RPMI7951 (cell line): ENCODE measurements around the gene ITGA8. TPM values are rescaled to one million over a fixed set of nuclear protein-coding genes. Genes with fewer than 3 reads are reported as not detected.
"Not testable (repeated sequence)": the region's sequence is repeated elsewhere in the genome, so short reads cannot be mapped to it uniquely, and the experiment has no call there.

Source experiments
- DNase-seq: peaks from one replicate; pipeline ENCODE4 v3.0.0-alpha.2; 2012; ENCODE audit warnings: low read depth
- total RNA-seq: library from RNA; depleted of rRNA; stranded (reverse); fragments of >200 nt; shearing (Covaris generic); gene quantifications from 2 replicates; pipeline ENCODE4 v1.2.3, GENCODE V29; 2014

Gene ITGA8
- total RNA-seq, 1 experiment from 2014 or later, result 7.6 TPM

- DNase-seq, result no peak
Observed at GRCh38 chr10:15681076-15681475, 38.6 kb downstream of the ITGA8 start.

GRCh38 chr10:15678851-15679250 lies 40.9 kb downstream of the ITGA8 start:
- no peak for DNase-seq

DNA sequence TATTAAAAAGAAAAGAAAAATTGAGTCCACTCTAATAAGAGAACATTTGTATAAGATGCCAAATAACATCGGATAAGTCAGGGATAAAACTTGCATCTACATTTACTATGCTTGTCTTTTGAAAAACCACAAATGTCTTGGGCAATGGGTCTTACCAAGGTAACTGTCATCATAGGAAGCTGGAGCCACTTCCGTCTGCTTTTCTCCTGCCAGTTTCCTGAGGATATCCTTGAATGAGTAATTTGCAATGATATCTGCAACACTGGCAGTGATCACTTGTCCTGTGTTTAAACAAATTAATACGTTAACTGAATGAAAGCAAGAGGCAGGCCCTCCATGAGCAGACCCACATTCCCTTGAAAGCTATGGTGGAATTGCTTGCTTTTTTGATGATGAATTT lies 47.3 kb downstream of the ITGA8 start:
- peak; percentile 30 for DNase-seq

DNA sequence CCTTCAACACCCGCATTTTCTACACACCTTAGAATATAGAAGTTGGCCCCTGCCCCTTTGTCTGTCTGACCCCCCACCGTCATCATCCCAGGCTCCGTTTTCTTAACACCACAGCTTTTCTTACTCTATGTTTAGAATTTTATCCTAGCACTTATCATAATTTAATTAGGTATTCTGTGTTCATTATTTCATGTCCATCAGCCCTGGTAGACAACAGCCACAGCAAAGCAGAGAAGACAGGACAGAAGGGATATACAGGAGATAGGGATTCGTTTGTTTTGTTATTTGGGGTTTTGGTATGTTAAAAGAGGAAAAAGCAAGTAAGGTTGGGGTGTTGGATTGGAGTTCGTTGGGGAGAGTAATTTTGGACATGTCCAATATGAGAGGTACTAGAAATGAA lies 48.8 kb downstream of the ITGA8 start:
- DNase-seq, result no peak

- peak; percentile 37 for DNase-seq
Observed at GRCh38 chr10:15661574-15661973, 58.1 kb downstream of the ITGA8 start.

GRCh38 chr10:15660990-15661389 lies 58.7 kb downstream of the ITGA8 start:
- no peak for DNase-seq

DNA sequence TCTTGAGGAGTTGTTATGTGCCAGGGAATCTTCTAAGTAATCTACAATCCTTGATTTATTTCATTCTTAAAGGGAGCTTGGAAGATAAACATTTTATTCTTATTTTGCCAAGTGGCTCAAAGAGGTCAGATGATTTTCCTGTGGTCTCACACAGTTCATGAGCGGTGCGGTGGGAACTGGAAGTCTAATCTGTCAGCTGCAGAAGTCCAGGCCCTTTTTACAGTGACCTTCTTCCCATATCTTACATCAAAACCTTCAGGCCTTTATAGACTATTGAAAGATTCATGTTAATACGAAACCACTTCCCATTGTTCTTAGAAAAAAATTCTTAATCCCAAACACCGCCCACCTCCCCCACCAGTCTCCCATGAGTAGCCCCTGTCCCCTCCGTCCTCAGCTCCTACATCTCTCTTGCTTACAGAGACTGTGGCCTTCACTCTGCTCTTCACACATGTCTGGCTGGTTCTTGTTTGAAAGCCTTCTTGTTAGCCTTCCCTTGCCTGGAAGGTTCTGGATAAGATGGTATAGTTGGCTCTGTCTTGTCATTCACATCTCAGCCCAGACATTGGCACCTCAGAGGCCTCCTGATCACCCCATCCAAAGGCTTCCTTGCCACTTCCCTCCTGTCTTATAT lies 61.5 kb downstream of the ITGA8 start:
- DNase-seq, result no peak

DNA sequence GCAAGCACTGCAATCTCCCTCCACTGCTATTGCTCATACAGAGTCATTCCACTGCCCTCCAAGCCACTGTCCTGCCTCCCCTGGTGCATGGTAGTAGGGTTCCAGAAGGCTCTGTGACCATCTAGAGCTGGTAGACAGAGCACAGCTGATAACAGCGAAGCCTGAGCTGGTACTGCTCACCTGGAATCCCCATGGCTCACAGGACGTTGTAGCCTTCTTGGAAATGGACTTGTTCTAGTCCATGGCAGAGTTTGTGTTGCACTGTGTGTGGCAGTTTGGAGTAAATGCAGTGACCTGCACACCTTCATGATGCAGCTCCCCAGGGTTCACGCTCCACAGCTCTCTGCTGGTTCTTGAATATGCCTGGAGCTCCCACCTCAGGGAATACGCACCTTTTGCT lies 67.0 kb downstream of the ITGA8 start:
- DNase-seq, result no peak

DNA sequence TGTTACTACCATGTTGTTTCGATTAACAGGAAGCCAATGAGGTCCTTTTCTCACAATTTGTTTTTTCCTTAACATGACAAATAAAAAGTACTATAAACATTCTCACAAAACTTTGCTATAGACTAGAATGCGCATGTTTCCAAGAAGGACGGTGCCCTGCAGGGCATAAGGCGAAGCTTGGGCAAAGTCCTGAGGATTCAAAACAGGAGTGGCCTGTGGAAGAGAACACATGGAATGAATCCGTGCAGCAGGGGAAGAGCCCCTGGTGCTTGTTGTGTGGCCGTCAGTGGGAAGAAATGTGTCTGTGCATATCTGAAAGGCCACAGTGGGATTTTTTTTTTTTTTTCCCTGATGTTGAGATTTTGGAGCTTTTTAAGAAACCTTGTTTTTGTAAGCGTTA lies 67.6 kb downstream of the ITGA8 start:
- no peak for DNase-seq

DNA sequence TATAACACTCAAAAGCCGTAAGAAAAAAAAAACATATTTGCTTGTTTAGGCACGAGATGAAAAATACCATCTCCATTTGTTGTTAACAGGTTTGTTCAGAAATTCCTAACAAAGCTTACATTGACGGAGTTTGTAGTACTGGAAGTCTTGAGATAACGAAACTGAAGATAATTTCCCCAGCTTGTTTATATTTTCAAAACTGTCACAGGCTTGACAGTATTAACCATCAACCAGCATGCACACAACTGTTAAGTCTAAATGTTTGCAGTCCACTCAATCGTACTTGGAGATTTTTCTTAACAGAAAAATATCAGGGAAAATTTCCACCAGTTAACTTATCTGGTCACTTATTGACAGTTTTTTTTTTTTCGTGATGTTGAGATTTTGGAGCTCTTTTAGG lies 68.5 kb downstream of the ITGA8 start:
- DNase-seq, result no peak

GRCh38 chr10:15642095-15642494 lies 77.6 kb downstream of the ITGA8 start:
- DNase-seq, result peak; percentile 85

DNA sequence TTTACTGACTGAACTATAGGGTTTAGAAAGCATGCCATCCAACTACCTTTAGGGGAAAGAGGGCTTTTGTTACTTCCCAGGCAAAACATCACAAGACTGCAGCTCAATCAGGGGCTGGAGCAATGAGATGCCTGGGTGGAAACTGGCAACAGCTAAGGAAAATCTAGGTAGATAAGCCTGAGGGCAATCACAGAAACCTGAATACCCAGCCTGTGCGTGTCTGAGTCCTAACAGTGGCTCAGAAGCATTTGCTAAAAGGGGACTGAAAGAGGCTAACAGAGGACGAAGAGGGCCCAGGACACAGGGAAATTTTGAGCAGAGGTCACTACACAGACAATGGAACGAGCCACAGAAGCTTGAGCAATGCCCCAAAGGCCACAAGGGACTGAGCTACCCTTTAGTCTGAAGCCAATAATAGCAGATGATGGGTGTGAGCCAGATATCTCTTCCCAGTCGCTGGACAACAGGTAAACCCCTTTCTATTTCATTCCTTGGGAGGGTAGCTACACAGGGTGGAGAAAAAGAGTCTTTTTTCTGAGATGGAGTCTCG lies 79.1 kb downstream of the ITGA8 start:
- DNase-seq, result peak; percentile 29

DNA sequence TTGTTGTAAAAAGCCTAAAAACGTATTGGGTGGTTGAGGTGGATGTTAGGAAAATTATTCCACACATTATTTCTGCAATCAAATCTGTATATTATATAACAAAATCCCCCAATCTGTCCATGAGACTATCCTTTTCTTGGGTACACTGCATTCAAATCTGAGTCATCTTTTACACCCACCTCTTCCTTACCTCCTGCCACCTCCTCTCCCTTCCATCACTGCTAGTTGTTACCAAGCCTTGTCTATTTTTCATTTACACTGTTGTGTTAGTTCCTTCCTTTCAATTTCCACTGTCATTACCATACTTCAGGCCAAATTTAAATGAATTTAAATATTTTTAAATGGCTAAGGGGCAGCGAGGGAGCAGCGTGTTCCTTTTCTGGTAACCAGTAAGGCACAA lies 83.3 kb downstream of the ITGA8 start:
- no peak for DNase-seq

DNA sequence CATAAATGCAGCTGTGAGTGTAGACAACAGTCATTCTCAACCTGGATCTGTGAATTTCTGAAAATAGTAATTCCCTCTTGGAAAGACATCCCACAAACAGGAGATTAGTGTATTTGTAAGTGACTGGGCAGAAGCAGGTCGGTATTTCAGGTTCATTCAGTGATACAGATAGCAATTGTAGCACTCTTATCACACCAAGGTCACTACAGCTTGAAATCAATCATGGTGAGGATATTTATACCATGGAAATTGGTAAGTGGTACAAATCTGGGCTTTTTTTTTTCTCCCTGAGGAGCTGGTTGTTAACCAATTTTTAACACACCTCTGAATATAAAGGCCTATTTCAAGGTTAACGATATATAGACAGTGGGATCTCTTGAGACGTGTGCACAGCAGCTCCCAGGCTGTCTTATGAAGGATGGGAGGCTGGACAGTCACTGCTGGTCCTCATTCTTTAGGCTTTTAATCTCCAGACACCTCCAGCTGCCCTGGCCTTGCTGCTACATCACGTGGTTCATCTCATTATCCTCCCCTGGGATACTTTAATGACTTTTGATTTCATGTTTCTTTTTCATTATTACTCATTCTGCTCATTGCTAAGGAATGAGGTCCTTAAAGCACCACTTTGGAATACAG lies 87.1 kb downstream of the ITGA8 start:
- DNase-seq, result no peak

- not testable (repeated sequence) for DNase-seq
Observed at GRCh38 chr10:15631205-15631604, 88.5 kb downstream of the ITGA8 start.

- DNase-seq, result no peak
Observed at GRCh38 chr10:15630353-15630752, 89.4 kb downstream of the ITGA8 start.

DNA sequence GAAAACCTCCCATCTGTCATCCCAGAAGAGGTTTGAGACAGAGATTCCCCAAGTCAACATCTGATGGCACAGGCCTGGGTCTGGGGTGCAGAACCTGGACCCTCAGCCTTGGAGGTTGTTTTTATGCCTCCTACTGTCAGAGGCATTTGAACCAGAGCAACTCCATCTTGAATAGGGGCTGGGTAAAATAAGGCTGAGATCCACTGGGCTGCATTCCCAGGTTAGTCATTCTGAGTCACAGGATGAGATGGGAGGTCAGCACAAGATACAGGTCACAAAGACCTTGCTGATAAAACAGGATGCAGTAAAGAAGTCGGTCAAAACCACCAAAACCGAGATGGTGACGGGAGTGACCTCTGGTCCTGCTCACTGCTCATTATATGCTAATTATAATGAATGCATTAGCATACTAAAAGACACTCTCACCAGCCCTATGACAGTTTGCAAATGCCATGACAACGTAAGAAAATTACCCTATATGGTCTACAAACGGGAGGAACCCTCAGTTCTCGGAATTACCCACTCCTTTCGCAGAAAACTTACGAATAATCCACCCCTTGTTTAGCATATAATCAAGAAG lies 92.0 kb downstream of the ITGA8 start:
- DNase-seq, result peak; percentile 90

- DNase-seq, result no peak
Observed at GRCh38 chr10:15626937-15627336, 92.8 kb downstream of the ITGA8 start.

DNA sequence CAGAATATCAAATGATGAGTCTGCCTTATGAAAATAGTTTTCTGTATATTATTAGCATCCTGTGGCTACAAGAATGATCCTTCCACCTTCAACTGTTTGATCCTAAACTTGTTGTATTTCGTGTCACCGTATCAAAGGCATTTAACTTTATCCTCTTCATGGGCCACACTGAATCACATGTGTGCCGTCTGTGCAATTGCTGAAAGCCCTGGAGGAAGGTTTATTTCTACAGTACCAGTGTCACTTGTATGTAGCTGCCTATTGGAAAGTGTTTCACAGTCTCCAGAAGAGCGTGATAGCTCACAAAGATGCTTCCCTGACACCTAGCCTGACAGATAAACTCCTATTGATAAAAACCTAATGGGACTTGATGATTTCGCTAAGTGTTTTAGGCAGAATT lies 94.5 kb downstream of the ITGA8 start:
- DNase-seq, result no peak

DNA sequence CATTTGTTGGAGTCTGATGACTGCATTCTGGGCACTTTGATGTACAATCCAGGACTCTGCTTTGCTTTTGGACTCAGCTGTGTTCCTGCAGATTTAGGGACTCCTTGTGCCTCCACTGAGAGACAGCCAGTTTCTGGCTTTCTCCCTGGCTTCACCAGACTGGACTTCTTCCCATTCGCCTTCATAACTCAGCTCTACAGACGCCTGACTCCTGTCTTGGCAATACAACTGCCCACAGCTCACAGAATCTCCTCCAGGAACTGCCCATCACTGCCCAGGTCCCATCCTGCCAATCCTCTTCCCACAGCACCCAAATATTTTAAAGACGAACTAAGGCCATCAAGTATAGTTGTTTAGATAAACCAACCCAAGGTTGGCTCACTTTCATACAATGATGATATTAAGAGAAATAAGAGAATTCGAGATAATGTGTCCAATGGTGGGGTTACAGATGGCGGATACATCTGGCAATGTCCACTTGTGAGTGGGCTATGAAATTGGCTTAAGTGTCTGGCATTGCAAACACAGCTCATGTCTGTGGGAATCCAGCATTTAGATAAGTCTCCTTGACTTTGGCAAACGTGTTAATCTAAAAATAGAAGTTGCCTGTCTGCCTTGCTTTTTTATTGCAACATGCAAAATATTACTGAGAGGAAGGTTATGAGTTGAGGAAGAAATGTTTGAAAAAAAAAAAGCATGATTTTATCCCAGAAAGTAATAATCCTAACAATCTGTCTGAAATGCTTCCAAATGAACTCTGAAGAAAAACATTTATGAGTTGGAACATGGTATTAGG lies 95.1 kb downstream of the ITGA8 start:
- no peak for DNase-seq

GRCh38 chr10:15620836-15621515 lies 98.7 kb downstream of the ITGA8 start:
- DNase-seq, result no peak

DNA sequence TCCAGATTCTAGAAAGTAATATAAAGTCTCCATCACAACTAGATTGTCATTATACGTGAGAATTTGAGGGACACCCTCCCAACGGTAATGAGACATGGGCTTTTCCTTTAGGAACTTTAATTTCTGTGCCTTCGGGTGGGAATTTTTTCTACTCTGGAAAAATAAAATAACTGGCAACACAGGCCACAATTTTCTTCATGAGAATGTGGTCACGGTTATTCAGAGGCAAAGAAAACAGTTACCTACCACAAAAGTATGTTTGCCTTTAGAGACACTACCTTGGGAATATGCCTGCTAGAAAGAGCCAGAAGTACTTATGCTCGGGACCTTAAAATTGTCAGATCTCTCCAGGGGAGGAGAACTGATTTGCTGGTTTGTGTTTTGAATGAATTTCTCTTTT lies 99.4 kb downstream of the ITGA8 start:
- DNase-seq, result no peak
